Activated naive CD4-positive, alpha-beta T cell treated with anti-CD3 and anti-CD28 coated beads for 36 hours (primary cell): ENCODE results near the gene C19orf73. TPM values are rescaled to one million over a fixed set of nuclear protein-coding genes. Genes with fewer than 3 reads are reported as not detected.

Experiments
- total RNA-seq, 2 experiments: library from RNA; stranded (reverse); gene quantifications; one replicate each; pipeline ENCODE4 v1.2.3, GENCODE V29; 2021

Gene C19orf73
- total RNA-seq, 2 experiments from 2014 or later = 1.5 to 1.9 TPM

Other genes with a start within 250 kb of the C19orf73 start
- 10 to 100 TPM; 96.5 to 97.4 TPM for gene PPP1R15A, start 246.7 kb downstream of the C19orf73 start, total RNA-seq
- gene TULP2, start 220.4 kb downstream of the C19orf73 start, total RNA-seq = under 1 TPM; 0.54 to 0.81 TPM
- 100 to 1,000 TPM; 172 to 182 TPM for gene NUCB1, start 218.8 kb downstream of the C19orf73 start, total RNA-seq
- gene DHDH, start 185.4 kb downstream of the C19orf73 start, total RNA-seq = 1 to 10 TPM; 4.2 to 4.5 TPM
- gene BAX, start 164.3 kb downstream of the C19orf73 start, total RNA-seq = 100 to 1,000 TPM; 267 to 302 TPM
- gene FTL, start 153.8 kb downstream of the C19orf73 start, total RNA-seq = 1,000 to 10,000 TPM; 1,093 to 1,120 TPM
- gene GYS1, start 125.8 kb downstream of the C19orf73 start, total RNA-seq = 10 to 100 TPM; 29.6 to 31.2 TPM
- 100 to 1,000 TPM; 119 to 126 TPM for gene RUVBL2, start 125.3 kb downstream of the C19orf73 start, total RNA-seq
- not detected for gene LHB, start 102.1 kb downstream of the C19orf73 start, total RNA-seq
- gene CGB3, start 94.8 kb downstream of the C19orf73 start, total RNA-seq = not detected
- gene CGB2, start 87.3 kb downstream of the C19orf73 start, total RNA-seq = not detected
- not detected for gene CGB1, start 82.2 kb downstream of the C19orf73 start, total RNA-seq
- not detected for gene CGB5, start 75.3 kb downstream of the C19orf73 start, total RNA-seq
- gene CGB8, start 70.0 kb downstream of the C19orf73 start, total RNA-seq = not detected
- gene CGB7, start 61.4 kb downstream of the C19orf73 start, total RNA-seq = not detected
- gene NTF4, start 54.3 kb downstream of the C19orf73 start, total RNA-seq = not detected
- gene KCNA7, start 46.4 kb downstream of the C19orf73 start, total RNA-seq = not detected
- 100 to 1,000 TPM; 163 to 166 TPM for gene SNRNP70, start 33.7 kb downstream of the C19orf73 start, total RNA-seq
- gene LIN7B, start 4.8 kb downstream of the C19orf73 start, total RNA-seq = 1 to 10 TPM; 3.4 to 3.8 TPM
- 1 to 10 TPM; 4.6 to 4.9 TPM for gene PPFIA3, start 401 bp upstream of the C19orf73 start, total RNA-seq
- not detected for gene HRC, start 36.3 kb upstream of the C19orf73 start, total RNA-seq
- gene TRPM4, start 38.6 kb upstream of the C19orf73 start, total RNA-seq = under 1 TPM; 0.22 to 0.62 TPM
- gene SLC6A16, start 206.0 kb upstream of the C19orf73 start, total RNA-seq = under 1 TPM; 0.77 to 0.98 TPM
- gene CD37, start 216.3 kb upstream of the C19orf73 start, total RNA-seq = 100 to 1,000 TPM; 182 to 189 TPM
- under 1 TPM in 1 of 2 experiments, not detected in 1; 0.20 TPM for gene TEAD2, start 243.3 kb upstream of the C19orf73 start, total RNA-seq
- not detected for gene DKKL1, start 244.7 kb upstream of the C19orf73 start, total RNA-seq